Measurements from ENCODE around the gene FBXW5.

Gene FBXW5

GRCh38 chr9:136913701-136914438 is 30.7 kb downstream of the FBXW5 start:
- no peak for DNase-seq

DNA sequence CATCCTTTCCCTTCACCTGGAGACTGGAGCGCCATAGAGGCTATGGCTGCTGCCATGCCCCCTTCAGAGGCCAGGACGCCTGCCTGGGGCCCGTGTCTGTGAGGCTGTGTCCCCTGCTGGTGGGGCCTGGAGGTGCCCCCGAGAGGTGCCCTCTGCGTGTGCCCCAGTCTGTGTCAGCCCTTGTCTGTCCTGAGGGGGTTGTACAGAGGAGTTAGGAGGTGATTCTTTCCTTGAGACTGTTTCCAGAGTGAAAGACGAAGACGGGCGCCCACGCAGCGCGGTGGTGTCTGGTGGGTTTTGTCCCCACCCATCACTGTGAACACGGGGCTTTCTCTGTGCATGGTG is 33.7 kb downstream of the FBXW5 start:
- no peak for DNase-seq

GRCh38 chr9:136910197-136910900 is 34.2 kb downstream of the FBXW5 start:
- DNase-seq, result no peak

GRCh38 chr9:136907011-136907914 is 37.3 kb downstream of the FBXW5 start:
- no peak for DNase-seq

DNA sequence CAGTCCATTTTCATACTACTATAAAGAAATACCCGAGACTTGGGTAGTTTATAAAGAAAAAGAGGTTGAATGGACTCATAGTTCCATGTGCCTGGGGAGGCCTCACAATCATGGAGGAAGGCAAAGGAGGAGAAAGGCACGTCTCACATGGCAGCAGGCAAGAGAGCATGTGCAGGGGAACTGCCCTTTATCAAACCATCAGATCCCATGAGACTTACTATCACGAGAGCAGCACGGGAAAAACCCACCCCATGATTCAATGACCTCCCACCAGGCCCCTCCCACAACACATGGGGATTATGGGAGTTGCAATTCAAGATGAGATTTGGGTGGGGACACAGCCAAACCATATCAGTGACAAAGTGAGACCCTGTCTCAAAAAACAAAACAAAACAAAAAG is 38.3 kb downstream of the FBXW5 start:
- DNase-seq, result no peak

DNA sequence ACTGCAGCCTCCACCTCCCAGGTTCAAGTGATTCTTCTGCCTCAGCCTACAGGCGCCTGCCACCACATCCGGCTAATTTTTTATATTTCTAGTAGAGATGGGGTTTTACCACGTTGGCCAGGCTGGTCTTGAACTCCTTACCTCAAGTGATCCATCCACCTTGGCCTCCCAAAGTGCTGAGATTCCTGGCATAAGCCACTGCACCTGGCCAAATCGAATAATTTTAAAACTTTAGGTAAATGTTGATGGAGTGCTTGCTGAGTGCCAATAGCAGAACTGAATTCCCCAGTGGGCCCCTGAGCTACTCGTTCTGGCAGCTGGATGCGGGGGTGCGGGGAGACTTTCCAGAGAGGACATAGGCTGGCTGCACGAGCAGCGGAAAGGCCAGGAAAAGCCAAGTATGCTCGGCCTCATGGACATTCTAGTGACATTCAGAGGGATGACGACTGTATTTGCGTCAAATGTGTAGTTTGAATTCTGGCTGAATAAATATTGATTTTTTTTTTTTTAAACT is 41.4 kb downstream of the FBXW5 start:
- no peak for DNase-seq

GRCh38 chr9:136902259-136902821 is 42.2 kb downstream of the FBXW5 start:
- no peak for DNase-seq

- DNase-seq, result no peak
Measured at GRCh38 chr9:136901516-136902258, 42.9 kb downstream of the FBXW5 start.

DNA sequence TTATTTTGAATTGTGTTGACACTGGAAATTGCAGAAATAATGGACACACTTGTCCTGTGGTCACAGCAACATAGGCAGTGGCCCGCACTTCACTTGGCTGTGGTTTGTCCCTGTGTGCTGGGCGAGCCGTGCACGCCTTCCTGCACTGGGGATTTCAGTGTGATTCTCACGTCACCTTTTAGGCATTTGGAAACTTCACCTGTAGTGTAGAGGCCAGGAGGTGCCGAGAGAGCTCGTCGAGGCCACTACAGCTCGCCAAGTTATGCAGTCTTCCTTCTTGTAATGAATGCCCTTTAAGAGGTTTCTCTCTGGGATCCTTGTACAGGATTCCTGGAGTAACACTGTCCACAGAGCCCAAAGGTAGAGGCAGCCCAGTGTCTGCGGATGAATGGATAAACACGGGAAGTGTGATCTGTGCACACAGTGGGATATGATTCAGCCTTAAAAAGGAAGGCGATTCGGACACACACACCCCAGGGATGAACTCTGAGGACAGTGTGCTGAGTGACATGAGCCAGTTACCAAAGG is 43.5 kb downstream of the FBXW5 start:
- DNase-seq, result no peak

- no peak for DNase-seq
Measured at GRCh38 chr9:136900556-136900955, 44.0 kb downstream of the FBXW5 start.

GRCh38 chr9:136899196-136899595 is 45.3 kb downstream of the FBXW5 start:
- DNase-seq, result no peak

DNA sequence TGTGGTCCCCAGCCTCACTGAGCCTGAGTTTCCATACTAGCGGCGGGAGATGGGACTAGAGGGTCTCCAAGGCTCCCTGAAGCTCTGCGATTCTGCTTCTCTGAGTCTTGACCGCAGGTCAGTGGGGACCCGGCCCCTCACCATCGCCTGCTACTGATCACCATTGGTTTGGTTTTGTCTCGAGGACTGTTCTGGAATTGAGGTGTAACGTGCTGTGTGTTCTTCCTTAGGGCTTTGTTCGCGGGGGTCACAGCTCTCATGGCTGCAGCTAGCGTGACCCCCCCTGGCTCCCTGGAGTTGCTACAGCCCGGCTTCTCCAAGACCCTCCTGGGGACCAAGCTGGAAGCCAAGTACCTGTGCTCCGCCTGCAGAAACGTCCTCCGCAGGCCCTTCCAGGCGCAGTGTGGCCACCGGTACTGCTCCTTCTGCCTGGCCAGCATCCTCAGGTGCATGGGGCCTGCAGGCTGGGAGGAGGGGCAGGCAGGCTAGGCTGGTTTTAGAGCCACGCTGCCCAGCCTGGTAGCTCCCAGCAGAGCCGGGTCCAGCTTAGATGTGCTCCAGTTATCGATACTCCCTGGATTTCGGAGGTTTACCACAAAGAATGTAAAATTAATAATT is 45.9 kb downstream of the FBXW5 start:
- no peak for DNase-seq

- DNase-seq, result no peak
Measured at GRCh38 chr9:136896027-136896426, 48.5 kb downstream of the FBXW5 start.

- DNase-seq, result no peak
Measured at GRCh38 chr9:136890661-136891060, 53.9 kb downstream of the FBXW5 start.
